HG02970 (cell line): ENCODE data around the gene CRYGN.

Experiments used
- ATAC-seq: cut with Tn5 transposase; IDR thresholded peaks from one replicate; pipeline ENCODE4 v1.9.1; 2021; ENCODE audit warnings: mild to moderate bottlenecking, moderate library complexity, moderate number of reproducible peaks; ENCODE audit not compliant: unreplicated experiment, low FRiP score

Gene CRYGN

GRCh38 chr7:151409667-151410404, 30.1 kb downstream of the CRYGN start, which contains the start of gene WDR86:
Gene WDR86, minus strand, starts transcription at chr7:151410038. Its CDS starts 449 bp downstream, at chr7:151409589.
- no peak for ATAC-seq

GRCh38 chr7:151408839-151409666, 30.9 kb downstream of the CRYGN start:
- no peak for ATAC-seq

DNA sequence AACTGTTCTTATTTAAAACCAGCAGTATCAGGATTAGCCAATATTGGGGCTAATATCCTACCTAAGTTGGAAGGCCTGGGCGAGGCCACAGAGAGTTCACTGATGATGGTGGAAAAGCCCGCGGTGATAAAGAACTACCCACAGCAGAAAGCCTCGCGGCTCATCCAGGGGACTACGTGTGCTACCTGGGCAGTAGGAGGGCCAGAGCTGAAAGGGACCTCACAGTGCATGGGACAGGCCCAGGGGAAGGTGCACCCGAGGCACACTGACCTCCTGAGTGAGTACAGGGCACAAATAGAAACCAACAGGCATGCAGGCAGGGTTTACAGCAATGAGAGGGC, 31.5 kb downstream of the CRYGN start:
- no peak for ATAC-seq

GRCh38 chr7:151406886-151407583, 32.9 kb downstream of the CRYGN start:
- ATAC-seq, result no peak

- no peak for ATAC-seq
These were observed 33.7 kb downstream of the CRYGN start for GRCh38 chr7:151406051-151406875.

- ATAC-seq, result no peak
These were observed 34.4 kb downstream of the CRYGN start for GRCh38 chr7:151405588-151405987.

DNA sequence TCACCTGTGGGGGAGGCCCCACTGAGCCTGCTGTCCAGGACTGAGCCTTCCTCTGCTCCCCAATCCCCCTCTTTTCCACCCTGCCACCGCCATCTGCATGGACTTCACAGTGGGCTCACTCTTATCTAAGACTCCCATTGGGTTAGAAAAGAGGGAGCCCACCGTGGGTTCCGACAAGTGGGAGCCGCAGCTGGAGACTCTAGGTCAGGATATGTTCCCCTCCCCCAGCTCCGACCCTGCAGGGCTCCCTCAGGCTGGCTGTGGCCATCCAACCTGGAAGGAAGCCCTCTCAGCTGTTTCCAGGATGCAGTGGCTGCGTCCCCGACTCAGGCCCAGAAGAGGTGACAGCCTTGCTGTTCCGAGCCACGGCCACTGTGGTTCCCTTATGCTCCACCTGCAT, 34.9 kb downstream of the CRYGN start:
- ATAC-seq, result no peak

DNA sequence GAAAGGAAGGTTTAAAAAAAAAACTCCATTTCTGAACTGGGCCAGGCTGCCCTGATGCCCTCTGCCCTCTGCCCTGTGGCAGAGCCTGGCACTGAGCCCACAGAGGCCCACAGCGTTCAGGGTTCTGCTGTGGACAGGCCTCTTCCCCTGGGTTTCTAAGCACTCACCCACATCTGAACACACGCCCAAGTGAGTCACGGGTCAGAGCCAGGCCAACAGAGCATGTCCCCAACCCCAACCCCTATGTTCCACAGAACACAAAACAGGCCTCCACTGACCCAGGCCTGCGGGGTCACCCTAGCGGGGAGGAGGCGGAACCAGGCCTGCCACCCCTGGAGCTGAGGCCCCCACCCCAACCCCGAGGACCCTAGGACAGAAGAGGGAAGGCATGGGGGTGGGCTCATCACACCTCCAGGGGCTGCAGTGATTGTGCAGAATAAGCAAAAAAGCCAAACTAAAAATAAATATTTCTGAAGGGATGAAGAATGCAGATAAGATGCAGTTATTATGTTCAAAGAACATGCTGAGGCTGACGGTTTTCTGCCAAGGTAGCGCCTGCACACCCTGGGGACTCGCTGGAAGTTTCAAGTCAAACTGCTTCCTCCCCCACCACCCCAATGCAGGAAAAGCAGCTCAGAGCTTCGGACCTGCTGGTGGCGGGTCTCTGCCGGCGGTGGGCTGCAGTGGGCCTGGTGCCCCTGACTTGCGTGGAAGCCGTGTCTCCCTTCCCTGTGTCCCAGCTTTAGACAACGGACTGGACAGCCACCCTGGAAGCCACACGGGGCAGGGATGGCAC, 35.5 kb downstream of the CRYGN start:
- no peak for ATAC-seq

- no peak for ATAC-seq
These were observed 36.2 kb downstream of the CRYGN start for GRCh38 chr7:151403764-151404163.

DNA sequence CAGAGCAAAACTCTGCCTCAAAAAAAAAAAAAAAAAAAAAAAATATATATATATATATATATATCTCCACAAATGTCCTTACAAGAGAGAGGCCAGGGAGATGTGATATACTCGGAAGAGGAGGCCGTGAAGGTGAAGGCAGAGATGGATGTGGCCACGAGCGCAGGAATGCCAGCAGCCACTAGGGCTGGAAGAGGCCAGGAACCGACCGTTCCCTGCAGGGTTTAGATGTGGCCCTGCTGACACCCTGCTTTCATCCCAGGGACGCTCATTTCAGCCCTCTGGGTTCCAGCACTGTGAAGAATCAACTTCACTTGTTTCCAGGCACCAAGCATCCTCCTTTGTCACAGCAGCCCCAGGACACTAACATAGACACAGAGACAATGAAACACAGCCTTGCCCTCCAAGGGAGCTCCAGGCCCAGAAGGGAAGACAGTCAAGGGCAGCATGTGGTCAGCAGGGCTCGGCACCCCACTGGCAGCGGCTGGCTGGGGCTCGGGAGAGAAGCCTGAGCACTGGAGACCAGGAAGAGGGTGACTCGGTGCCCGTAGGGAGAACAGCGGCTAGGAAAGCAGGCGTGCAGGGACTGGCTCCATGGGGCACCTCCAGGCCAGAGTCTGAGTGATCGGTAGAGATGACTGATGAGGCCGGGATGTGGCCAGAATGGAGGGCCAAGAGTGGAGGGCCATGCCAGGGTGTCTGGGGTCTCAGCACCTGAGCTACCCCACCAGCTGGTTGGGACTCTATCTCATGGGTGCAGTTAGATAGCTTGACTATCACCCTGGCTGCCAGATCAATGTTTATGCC, 37.7 kb downstream of the CRYGN start:
- ATAC-seq, result no peak

GRCh38 chr7:151400626-151401315, 39.2 kb downstream of the CRYGN start:
- ATAC-seq, result peak; percentile 49

- no peak for ATAC-seq
These were observed 40.0 kb downstream of the CRYGN start for GRCh38 chr7:151399906-151400305.

DNA sequence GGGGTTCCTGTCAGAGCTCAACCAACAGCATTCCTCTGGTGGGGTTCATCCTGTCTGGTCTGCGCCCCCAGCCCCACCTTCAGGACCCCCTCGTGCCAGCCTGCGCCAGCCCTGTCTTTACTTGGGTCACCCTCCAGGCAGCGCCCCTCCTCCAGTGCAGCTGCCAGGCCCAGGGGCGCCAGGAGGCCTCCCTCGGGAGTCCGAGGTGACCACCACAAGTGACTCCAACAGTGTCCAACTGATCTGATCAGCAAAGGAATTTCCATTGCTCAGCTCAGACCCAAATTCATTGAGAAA, 40.7 kb downstream of the CRYGN start:
- no peak for ATAC-seq

DNA sequence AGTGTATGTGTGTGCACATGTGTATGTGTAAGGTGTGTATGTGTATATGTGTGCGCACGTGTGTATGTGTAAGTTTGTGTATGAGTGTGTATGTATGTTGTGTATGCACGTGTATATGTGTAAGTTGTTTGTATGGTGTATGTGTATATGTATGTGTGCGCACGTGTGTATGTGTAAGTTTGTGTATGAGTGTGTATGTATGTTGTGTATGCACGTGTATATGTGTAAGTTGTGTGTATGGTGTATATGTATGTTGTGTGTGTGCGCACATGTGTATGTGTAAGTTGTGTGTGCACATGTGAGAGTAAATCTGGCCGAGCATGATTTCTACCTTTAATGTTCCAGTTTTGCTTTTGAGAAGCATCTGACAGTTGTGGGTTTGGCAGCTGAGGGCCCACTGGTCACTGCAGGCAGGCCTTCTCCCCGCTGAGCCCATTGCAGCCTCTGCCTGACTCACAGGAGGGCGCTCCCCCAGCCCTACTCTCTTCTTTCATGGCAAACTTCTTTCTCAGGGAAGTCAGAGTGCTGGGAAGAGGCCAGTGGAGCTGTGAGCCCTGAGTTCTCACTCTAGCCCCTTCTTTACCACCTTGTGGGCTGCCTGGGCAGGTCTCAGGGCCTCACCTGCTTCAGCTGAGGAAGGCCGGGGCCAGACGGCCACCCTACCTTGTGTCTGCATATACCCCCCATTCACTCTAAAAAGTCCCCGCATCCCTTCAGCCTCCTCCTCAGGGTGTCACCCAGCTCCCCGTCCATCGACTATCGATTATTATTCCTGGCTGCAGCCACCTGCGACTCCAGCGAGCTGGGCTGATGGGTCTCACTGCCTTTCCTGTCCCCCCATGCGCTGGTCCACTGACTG, 41.3 kb downstream of the CRYGN start:
- ATAC-seq, result no peak

DNA sequence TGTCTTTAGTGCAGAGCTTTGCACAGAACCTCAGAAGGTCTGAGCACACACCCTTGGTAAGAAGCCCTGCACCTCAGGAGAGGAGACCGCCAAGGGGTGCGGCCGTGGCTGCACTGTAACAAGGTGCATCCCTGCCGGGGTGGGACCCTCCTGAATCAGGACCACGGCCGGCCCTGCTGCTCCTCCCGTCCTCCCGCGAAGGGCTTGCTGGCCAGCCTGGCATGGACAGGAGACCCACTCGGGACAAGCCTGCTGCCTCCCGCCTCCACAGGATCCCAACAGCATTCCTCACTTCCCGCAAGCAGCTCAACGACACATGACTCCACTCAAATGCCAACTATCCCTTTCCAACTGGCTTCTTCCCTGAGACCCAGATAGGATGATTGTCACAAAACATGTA, 42.9 kb downstream of the CRYGN start:
- ATAC-seq, result no peak

DNA sequence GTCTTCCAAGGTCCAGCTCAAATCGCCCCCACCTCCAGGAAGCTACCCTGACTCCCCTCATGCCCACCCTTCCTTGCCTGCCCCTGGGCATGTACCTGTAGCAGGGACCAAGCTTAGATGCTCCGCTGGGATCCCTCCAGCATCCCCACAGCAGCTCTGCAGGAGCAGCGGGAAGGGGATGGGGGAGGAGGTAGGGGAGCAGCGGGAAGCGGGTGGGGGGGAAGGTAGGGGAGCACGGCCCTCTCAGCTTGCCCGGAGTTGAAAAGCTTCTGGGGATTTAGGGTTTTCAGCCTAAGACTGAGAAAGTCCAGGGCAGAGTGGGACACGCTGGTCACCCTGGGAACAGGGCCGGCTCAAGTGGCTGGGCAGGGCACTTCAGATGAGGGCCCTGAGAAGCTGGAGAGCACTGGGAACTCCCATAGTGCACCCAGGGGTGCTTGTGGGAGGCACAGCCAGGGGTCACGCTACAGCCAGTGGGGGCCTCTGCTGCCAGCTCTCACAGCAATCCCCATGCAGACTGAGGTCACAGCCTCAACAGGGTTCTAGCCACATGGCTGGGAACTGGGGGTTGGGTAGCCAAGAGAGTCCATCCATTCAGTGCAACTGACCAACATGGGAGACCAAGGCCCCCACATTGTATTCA, 43.5 kb downstream of the CRYGN start:
- ATAC-seq, result no peak

GRCh38 chr7:151395036-151395367, 44.9 kb downstream of the CRYGN start:
- ATAC-seq, result no peak
